ENCODE results near the gene MICU2.
"Not testable (repeated sequence)": the region's sequence is repeated elsewhere in the genome, so short reads cannot be mapped to it uniquely, and the experiment has no call there.

Gene MICU2

GRCh38 chr13:21594715-21595545 lies 9.0 kb downstream of the MICU2 start:
- DNase-seq, result no peak

GRCh38 chr13:21590665-21591456 lies 13.1 kb downstream of the MICU2 start:
- not testable (repeated sequence) for DNase-seq

GRCh38 chr13:21590231-21590630 lies 13.7 kb downstream of the MICU2 start:
- no peak for DNase-seq

GRCh38 chr13:21589510-21589909 lies 14.5 kb downstream of the MICU2 start:
- DNase-seq, result not testable (repeated sequence)

GRCh38 chr13:21588411-21588810 lies 15.6 kb downstream of the MICU2 start:
- not testable (repeated sequence) for DNase-seq

- no peak for DNase-seq
Observed at GRCh38 chr13:21584973-21585592, 18.9 kb downstream of the MICU2 start.

- DNase-seq, result no peak
Observed at GRCh38 chr13:21583478-21583877, 20.5 kb downstream of the MICU2 start.

GRCh38 chr13:21580736-21581135 lies 23.2 kb downstream of the MICU2 start:
- DNase-seq, result no peak

GRCh38 chr13:21579754-21580316 lies 24.1 kb downstream of the MICU2 start:
- DNase-seq, result peak; percentile 25

- DNase-seq, result no peak
Observed at GRCh38 chr13:21578748-21579147, 25.2 kb downstream of the MICU2 start.

GRCh38 chr13:21576426-21576825 lies 27.5 kb downstream of the MICU2 start:
- DNase-seq, result no peak

GRCh38 chr13:21573920-21574712 lies 29.9 kb downstream of the MICU2 start:
- DNase-seq, result no peak

GRCh38 chr13:21569686-21570085 lies 34.3 kb downstream of the MICU2 start:
- DNase-seq, result no peak

GRCh38 chr13:21568854-21569253 lies 35.1 kb downstream of the MICU2 start:
- no peak for DNase-seq

GRCh38 chr13:21567714-21568113 lies 36.3 kb downstream of the MICU2 start:
- no peak for DNase-seq

- no peak for DNase-seq
Observed at GRCh38 chr13:21557995-21558394, 46.0 kb downstream of the MICU2 start.

GRCh38 chr13:21556051-21556450 lies 47.9 kb downstream of the MICU2 start:
- no peak for DNase-seq

GRCh38 chr13:21553261-21553660 lies 50.7 kb downstream of the MICU2 start:
- not testable (repeated sequence) for DNase-seq

- no peak for DNase-seq
Observed at GRCh38 chr13:21550918-21551317, 53.1 kb downstream of the MICU2 start.

GRCh38 chr13:21549633-21550032 lies 54.3 kb downstream of the MICU2 start:
- DNase-seq, result no peak

- no peak for DNase-seq
Observed at GRCh38 chr13:21548577-21548976, 55.4 kb downstream of the MICU2 start.

- no peak for DNase-seq
Observed at GRCh38 chr13:21546372-21546771, 57.6 kb downstream of the MICU2 start.
